Gastrocnemius medialis (tissue), 4 donors: ENCODE measurements around the gene NKX3-2.

ENCODE experiments used
- POLR2A ChIP-seq, 2 donors: fragments of 450-650 bp; IDR thresholded peaks; one replicate each; pipeline ENCODE4 v1.6.1; 2017; ENCODE audit warnings: antibody characterized with exemption in 2 of 2, mild to moderate bottlenecking in 2 of 2, moderate library complexity in 2 of 2
- TF ChIP-seq, protein P1 (sequence below), 5 experiments: fragments of 450-650 bp in 3 of 5; fragments of 200-600 bp in 2 of 5; sonication (generic) in 2 of 5; IDR thresholded peaks in 4 of 5; conservative IDR thresholded peaks in 1 of 5; 1 replicate in 4 of 5; 2 replicates in 1 of 5; pipeline ENCODE4 v1.5.1; 2016 to 2019; ENCODE audit warnings: antibody characterized with exemption in 5 of 5, mild to moderate bottlenecking in 3 of 5, moderate library complexity in 3 of 5

DNA sequence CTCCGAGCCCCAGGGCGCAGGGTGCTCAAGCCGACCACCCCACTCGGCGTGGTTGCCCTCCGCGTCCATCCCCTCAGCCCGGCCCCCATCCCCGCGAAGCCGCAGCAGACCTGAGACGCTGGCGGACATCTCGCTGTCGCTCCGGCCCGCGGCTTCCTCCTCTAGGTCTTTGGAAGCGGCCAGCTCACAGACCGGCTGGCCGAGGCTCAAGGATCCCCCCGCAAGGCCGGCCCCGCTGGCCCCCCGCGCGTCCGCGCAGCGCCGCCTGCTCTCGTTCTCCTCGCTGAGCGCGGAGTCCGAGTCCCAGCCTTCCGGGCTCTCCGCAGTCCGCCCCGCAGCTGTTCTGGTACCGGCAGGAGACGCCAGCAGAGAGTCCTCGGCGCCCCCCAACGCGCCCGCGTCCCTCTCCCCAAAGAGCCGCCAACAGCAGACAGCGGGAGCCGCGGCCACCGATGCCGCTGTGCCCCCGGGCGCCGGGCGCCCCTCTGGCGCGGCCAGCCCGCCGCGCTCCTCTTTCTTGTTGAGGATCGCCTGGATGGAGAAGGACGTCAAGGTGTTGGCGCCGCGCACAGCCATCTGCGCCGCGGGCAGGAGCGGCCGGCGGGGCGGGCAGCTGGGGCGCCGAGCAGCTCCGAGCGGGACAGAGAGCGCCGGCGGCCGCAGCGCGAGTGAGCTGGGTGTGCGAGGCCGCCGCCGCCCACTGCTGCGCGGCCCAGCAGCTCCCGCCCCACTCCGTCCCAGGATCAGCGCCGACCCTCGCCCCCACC, at the start of gene NKX3-2:
- TF ChIP-seq, protein P1, sequence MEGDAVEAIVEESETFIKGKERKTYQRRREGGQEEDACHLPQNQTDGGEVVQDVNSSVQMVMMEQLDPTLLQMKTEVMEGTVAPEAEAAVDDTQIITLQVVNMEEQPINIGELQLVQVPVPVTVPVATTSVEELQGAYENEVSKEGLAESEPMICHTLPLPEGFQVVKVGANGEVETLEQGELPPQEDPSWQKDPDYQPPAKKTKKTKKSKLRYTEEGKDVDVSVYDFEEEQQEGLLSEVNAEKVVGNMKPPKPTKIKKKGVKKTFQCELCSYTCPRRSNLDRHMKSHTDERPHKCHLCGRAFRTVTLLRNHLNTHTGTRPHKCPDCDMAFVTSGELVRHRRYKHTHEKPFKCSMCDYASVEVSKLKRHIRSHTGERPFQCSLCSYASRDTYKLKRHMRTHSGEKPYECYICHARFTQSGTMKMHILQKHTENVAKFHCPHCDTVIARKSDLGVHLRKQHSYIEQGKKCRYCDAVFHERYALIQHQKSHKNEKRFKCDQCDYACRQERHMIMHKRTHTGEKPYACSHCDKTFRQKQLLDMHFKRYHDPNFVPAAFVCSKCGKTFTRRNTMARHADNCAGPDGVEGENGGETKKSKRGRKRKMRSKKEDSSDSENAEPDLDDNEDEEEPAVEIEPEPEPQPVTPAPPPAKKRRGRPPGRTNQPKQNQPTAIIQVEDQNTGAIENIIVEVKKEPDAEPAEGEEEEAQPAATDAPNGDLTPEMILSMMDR (IDR thresholded peaks at IDR 0.05 in 4 of 5, conservative IDR thresholded peaks at IDR 0.05 in 1 of 5), result no peak
- TF ChIP-seq POLR2A (IDR thresholded peaks at IDR 0.05), result no peak
